ENCODE data around the gene CRACDL. TPM values are rescaled to one million over a fixed set of nuclear protein-coding genes. Genes with fewer than 3 reads are reported as not detected.

CRACDL gene
- polyA plus RNA-seq, 1 of the 3 experiments (the other 2 are of a cell fraction) = not detected

- Histone ChIP-seq H3K4me1 (ENCODE audit: control insufficient read depth in 1 of 2, insufficient read depth in 2 of 2, low read depth in 1 of 2, low read length in 1 of 2) (no peaks in the 10 kb centered on the region), H2AFZ (ENCODE audit: low read depth) (no peak overlapping the region), H3K79me2 (ENCODE audit: insufficient read depth) (no peaks in the 10 kb centered on the region), H3K4me2 (no peak overlapping the region), H3K4me3 (ENCODE audit: low read depth in 2 of 2, low read length in 1 of 2) (no peak overlapping the region), H3K9ac (no peak overlapping the region), H3K9me3 (no peaks in the 10 kb centered on the region), H3F3A (replicated peaks; ENCODE audit: insufficient read depth) (no peaks in the 10 kb centered on the region), H3K9me2 (no peaks in the 10 kb centered on the region), H4K20me1 (ENCODE audit: insufficient read depth) (no peaks in the 10 kb centered on the region), H3K27me3 (ENCODE audit: insufficient read depth) (no peaks in the 10 kb centered on the region; the same call in 1 of the 2 replicates), H3K27ac (ENCODE audit: low read depth in 2 of 2, low read length in 1 of 2) (no peak overlapping the region), H3K36me3 (replicated peaks in 1 of 2; ENCODE audit: control insufficient read depth in 1 of 2, insufficient read depth in 2 of 2, low read length in 1 of 2) (no peaks in the 10 kb centered on the region)
- ChIA-PET POLR2A (no interaction called here), CTCF (no interaction called here)
- TF ChIP-seq TAF1 (IDR thresholded peaks at IDR 0.05; ENCODE audit: borderline replicate concordance, low read depth, low read length) (no peak), GATA2 (CRISPR knock-in tag; IDR thresholded peaks at IDR 0.05) (no peak)
- 73% methylated on average over 4 of the region's 4 CpGs for WGBS (ENCODE audit: low lambda C conversion rate)
- no peak for DNase-seq
These were observed 38.3 kb downstream of the CRACDL start for GRCh38 chr2:98897746-98898145.

GRCh38 chr2:98896944-98897343 is 39.1 kb downstream of the CRACDL start:
- Histone ChIP-seq H3K4me1 (ENCODE audit: control insufficient read depth in 1 of 2, insufficient read depth in 2 of 2, low read depth in 1 of 2, low read length in 1 of 2) (no peaks in the 10 kb centered on the region), H3K27me3 (ENCODE audit: insufficient read depth) (no peaks in the 10 kb centered on the region; the same call in 1 of the 2 replicates), H3F3A (replicated peaks; ENCODE audit: insufficient read depth) (no peaks in the 10 kb centered on the region), H3K9me2 (no peaks in the 10 kb centered on the region), H3K9me3 (no peaks in the 10 kb centered on the region), H3K36me3 (replicated peaks in 1 of 2; ENCODE audit: control insufficient read depth in 1 of 2, insufficient read depth in 2 of 2, low read length in 1 of 2) (no peaks in the 10 kb centered on the region), H3K79me2 (ENCODE audit: insufficient read depth) (no peaks in the 10 kb centered on the region), H3K4me3 (ENCODE audit: low read depth in 2 of 2, low read length in 1 of 2) (no peak overlapping the region), H2AFZ (ENCODE audit: low read depth) (no peak overlapping the region), H3K27ac (ENCODE audit: low read depth in 2 of 2, low read length in 1 of 2) (no peak overlapping the region), H4K20me1 (ENCODE audit: insufficient read depth) (no peaks in the 10 kb centered on the region), H3K9ac (no peak overlapping the region), H3K4me2 (no peak overlapping the region)
- ChIA-PET CTCF (no interaction called here), POLR2A (no interaction called here)
- DNase-seq = no peak
- TF ChIP-seq ELF1 (IDR thresholded peaks at IDR 0.05) (no peak), CHD2 (IDR thresholded peaks at IDR 0.05; ENCODE audit: low read length, partially characterized antibody) (no peak), FOXM1 (IDR thresholded peaks at IDR 0.05; ENCODE audit: low read depth) (no peak), CTCF (IDR thresholded peaks at IDR 0.05) (no peak), NFIC (IDR thresholded peaks at IDR 0.05; ENCODE audit: borderline replicate concordance) (no peak), USF2 (IDR thresholded peaks at IDR 0.05; ENCODE audit: borderline replicate concordance, low read depth, low read length) (no peak), MEF2A (IDR thresholded peaks at IDR 0.05; ENCODE audit: borderline replicate concordance, low read depth) (no peak), SIN3A (IDR thresholded peaks at IDR 0.05; ENCODE audit: borderline replicate concordance, low read depth, low read length) (no peak), RXRA (IDR thresholded peaks at IDR 0.05; ENCODE audit: borderline replicate concordance, low read depth) (no peak), EZH2phosphoT487 (IDR thresholded peaks at IDR 0.05; ENCODE audit: borderline replicate concordance, low read depth) (no peak), GATA2 (CRISPR knock-in tag; IDR thresholded peaks at IDR 0.05) (no peak), USF1 (IDR thresholded peaks at IDR 0.05; ENCODE audit: borderline replicate concordance, low read depth) (no peak), MXI1 (IDR thresholded peaks at IDR 0.05; ENCODE audit: low read depth, low read length) (no peak), PBX3 (IDR thresholded peaks at IDR 0.05) (no peak), IRF3 (IDR thresholded peaks at IDR 0.05; ENCODE audit: low read depth, low read length) (no peak), TAF1 (IDR thresholded peaks at IDR 0.05; ENCODE audit: borderline replicate concordance, low read depth, low read length) (no peak), RFX5 (IDR thresholded peaks at IDR 0.05; ENCODE audit: low read length) (no peak), ZBTB33 (IDR thresholded peaks at IDR 0.05; ENCODE audit: borderline replicate concordance, low read depth) (no peak), RCOR1 (IDR thresholded peaks at IDR 0.05; ENCODE audit: low read length) (no peak), RAD21 (IDR thresholded peaks at IDR 0.05; ENCODE audit: low read length) (no peak)
- WGBS (ENCODE audit: low lambda C conversion rate) = 76% methylated on average over 9 of the region's 9 CpGs

All from SK-N-SH (cell line).